Esophagus squamous epithelium (tissue), 4 donors: ENCODE measurements around the gene HMGN4.

ENCODE experiments used
- POLR2A ChIP-seq, 4 donors: fragments of 450-650 bp; IDR thresholded peaks; one replicate each; pipeline ENCODE4 v1.6.1; 2017; ENCODE audit warnings: antibody characterized with exemption in 4 of 4, mild to moderate bottlenecking in 4 of 4, moderate library complexity in 3 of 4
- TF ChIP-seq, protein P1 (sequence below), 6 experiments: fragments of 450-650 bp in 4 of 6; fragments of 200-600 bp in 2 of 6; sonication (generic) in 2 of 6; IDR thresholded peaks; one replicate each; pipeline ENCODE4 v1.5.1; 2016 to 2019; ENCODE audit warnings: antibody characterized with exemption in 6 of 6, mild to moderate bottlenecking in 4 of 6, moderate library complexity in 4 of 6

DNA sequence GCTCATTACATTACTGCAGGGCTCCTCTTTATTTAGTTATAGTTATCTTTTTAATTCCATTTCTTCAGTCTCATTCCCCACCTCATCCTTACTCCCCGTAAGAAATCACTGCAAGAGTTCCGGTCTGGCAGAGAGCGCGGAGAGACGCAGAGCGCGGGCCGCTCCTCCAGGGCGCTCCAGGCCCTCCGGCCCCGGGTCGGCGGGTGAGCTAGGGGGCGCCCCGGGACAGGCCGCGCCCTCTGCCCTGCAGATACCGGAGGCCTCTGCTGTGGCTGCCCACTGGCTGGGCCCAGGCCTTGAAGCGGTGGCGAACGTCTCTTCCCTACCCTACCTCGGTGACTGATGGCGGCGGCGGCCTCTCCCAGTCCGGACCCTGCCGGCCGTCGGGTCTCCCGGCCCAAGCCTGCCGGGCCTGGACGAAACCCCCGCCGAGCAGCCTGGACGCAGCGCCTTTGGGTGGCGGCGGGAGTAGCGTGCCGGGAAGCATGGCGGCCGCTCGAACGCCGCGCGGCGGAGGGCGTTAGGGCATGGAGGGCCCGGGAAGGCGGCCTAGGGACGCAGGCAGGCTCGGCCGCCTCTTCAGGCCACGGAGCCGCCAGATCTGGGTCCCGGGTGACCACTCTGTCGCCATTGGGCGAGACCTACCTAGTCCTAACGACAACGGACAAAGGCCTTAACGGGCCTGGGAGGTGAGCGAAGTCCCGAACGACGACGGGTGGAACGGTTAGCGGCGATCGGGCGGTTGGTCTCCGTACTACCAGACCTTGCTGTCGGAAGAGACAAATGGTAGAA is 16.4 kb upstream of the HMGN4 start:
- TF ChIP-seq, protein P1, sequence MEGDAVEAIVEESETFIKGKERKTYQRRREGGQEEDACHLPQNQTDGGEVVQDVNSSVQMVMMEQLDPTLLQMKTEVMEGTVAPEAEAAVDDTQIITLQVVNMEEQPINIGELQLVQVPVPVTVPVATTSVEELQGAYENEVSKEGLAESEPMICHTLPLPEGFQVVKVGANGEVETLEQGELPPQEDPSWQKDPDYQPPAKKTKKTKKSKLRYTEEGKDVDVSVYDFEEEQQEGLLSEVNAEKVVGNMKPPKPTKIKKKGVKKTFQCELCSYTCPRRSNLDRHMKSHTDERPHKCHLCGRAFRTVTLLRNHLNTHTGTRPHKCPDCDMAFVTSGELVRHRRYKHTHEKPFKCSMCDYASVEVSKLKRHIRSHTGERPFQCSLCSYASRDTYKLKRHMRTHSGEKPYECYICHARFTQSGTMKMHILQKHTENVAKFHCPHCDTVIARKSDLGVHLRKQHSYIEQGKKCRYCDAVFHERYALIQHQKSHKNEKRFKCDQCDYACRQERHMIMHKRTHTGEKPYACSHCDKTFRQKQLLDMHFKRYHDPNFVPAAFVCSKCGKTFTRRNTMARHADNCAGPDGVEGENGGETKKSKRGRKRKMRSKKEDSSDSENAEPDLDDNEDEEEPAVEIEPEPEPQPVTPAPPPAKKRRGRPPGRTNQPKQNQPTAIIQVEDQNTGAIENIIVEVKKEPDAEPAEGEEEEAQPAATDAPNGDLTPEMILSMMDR (IDR thresholded peaks at IDR 0.05), result peak in 5 of 6 experiments; percentile 11 to 61 (median 38)
- peak in 2 of 4 donors; percentile 61 to 65 for TF ChIP-seq POLR2A (IDR thresholded peaks at IDR 0.05)
